GM23248 (cell line): ENCODE data around the gene PKNOX2. TPM values are rescaled to one million over a fixed set of nuclear protein-coding genes. Genes with fewer than 3 reads are reported as not detected.
A peak's percentile ranks its signal among the peaks of the same experiment; 100 is the strongest.

Source experiments
- DNase-seq: peaks from one replicate; pipeline ENCODE4 v3.0.0-alpha.2; 2015
- H2AFZ ChIP-seq: fragments of 200-600 bp; sonication (generic); 2 replicates; pipeline ENCODE4 v1.6.1; 2016; ENCODE audit warnings: antibody characterized with exemption
- H3F3A ChIP-seq: fragments of 200-600 bp; sonication (generic); 2 replicates; pipeline ENCODE4 v1.6.1; 2016; ENCODE audit warnings: mild to moderate bottlenecking, antibody characterized with exemption, mixed run types; ENCODE audit not compliant: insufficient read depth
- H3K27ac ChIP-seq: fragments of 200-600 bp; sonication (generic); 2 replicates; pipeline ENCODE4 v1.5.1; 2016; ENCODE audit warnings: mild to moderate bottlenecking
- H3K27me3 ChIP-seq: fragments of 200-600 bp; sonication (generic); replicated peaks from 2 replicates; pipeline ENCODE4 v1.6.1; 2016; ENCODE audit warnings: mild to moderate bottlenecking; ENCODE audit not compliant: insufficient read depth
- H3K36me3 ChIP-seq: fragments of 200-600 bp; sonication (generic); 2 replicates; pipeline ENCODE4 v1.6.1; 2016; ENCODE audit warnings: low read depth, mild to moderate bottlenecking
- H3K4me1 ChIP-seq: fragments of 200-600 bp; sonication (generic); 2 replicates; pipeline ENCODE4 v1.6.1; 2016; ENCODE audit warnings: mild to moderate bottlenecking; ENCODE audit not compliant: insufficient read depth
- H3K4me2 ChIP-seq: fragments of 200-600 bp; sonication (generic); one replicate; pipeline ENCODE4 v1.6.1; 2016; ENCODE audit warnings: mild to moderate bottlenecking; ENCODE audit not compliant: unreplicated experiment
- H3K4me3 ChIP-seq: fragments of 200-600 bp; sonication (generic); 2 replicates; pipeline ENCODE4 v1.5.1; 2016; ENCODE audit warnings: mild to moderate bottlenecking
- H3K79me2 ChIP-seq: fragments of 200-600 bp; sonication (generic); 2 replicates; pipeline ENCODE4 v1.6.1; 2016; ENCODE audit warnings: mild to moderate bottlenecking; ENCODE audit not compliant: insufficient read depth
- H3K9ac ChIP-seq: fragments of 200-600 bp; sonication (generic); 2 replicates; pipeline ENCODE4 v1.6.1; 2016; ENCODE audit warnings: mild to moderate bottlenecking
- H3K9me2 ChIP-seq: fragments of 200-600 bp; sonication (generic); 2 replicates; pipeline ENCODE4 v1.6.1; 2016; ENCODE audit warnings: mixed run types, mild to moderate bottlenecking, moderate library complexity; ENCODE audit not compliant: insufficient read depth
- H3K9me3 ChIP-seq: fragments of 200-600 bp; sonication (generic); one replicate; pipeline ENCODE4 v1.6.1; 2017; ENCODE audit warnings: low read depth
- H4K20me1 ChIP-seq: fragments of 200-600 bp; sonication (generic); 2 replicates; pipeline ENCODE4 v1.6.0; 2016; ENCODE audit not compliant: insufficient read depth
- EZH2 ChIP-seq: fragments of 200-600 bp; sonication (generic); IDR thresholded peaks from 2 replicates; pipeline ENCODE4 v1.6.1; 2018; ENCODE audit warnings: antibody characterized with exemption, mild to moderate bottlenecking; ENCODE audit not compliant: insufficient read depth, poor library complexity, severe bottlenecking
- EZH2phosphoT487 ChIP-seq: fragments of 200-600 bp; sonication (generic); IDR thresholded peaks from 2 replicates; pipeline ENCODE4 v1.6.1; 2018; ENCODE audit warnings: antibody characterized with exemption, moderate library complexity, mild to moderate bottlenecking, low read depth; ENCODE audit not compliant: insufficient read depth
- WGBS, 2 experiments: methylation state at CpG; one replicate each; pipeline ENCODE4 v1.1.6; 2015 to 2017; ENCODE audit warnings: low lambda C conversion rate in 2 of 2, low coverage in 1 of 2; ENCODE audit errors: missing lambda C conversion rate in 2 of 2; 5-methylcytosine and 5-hydroxymethylcytosine counted together
- in situ Hi-C: fragments of 300-500 bp; cut with MboI; formaldehyde crosslinking; loops from 2 replicates; pipeline ENCODE4 v1.15.0; 2020
- polyA plus RNA-seq: library from polyadenylated mRNA; unstranded; fragments of >200 nt; fragmentation: Nextera tagmentation; extraction: Ambion mirVana; gene quantifications from 2 replicates; pipeline ENCODE4 v1.2.1, GENCODE V29; 2016
- total RNA-seq: library from RNA; depleted of rRNA; stranded (reverse); fragments of >200 nt; shearing (Covaris generic); gene quantifications from 2 replicates; pipeline ENCODE4 v1.2.3, GENCODE V29; 2014

PKNOX2 gene
- total and polyA plus RNA-seq, 2 experiments from 2014 or later, result 0.21 to 0.76 TPM

DNA sequence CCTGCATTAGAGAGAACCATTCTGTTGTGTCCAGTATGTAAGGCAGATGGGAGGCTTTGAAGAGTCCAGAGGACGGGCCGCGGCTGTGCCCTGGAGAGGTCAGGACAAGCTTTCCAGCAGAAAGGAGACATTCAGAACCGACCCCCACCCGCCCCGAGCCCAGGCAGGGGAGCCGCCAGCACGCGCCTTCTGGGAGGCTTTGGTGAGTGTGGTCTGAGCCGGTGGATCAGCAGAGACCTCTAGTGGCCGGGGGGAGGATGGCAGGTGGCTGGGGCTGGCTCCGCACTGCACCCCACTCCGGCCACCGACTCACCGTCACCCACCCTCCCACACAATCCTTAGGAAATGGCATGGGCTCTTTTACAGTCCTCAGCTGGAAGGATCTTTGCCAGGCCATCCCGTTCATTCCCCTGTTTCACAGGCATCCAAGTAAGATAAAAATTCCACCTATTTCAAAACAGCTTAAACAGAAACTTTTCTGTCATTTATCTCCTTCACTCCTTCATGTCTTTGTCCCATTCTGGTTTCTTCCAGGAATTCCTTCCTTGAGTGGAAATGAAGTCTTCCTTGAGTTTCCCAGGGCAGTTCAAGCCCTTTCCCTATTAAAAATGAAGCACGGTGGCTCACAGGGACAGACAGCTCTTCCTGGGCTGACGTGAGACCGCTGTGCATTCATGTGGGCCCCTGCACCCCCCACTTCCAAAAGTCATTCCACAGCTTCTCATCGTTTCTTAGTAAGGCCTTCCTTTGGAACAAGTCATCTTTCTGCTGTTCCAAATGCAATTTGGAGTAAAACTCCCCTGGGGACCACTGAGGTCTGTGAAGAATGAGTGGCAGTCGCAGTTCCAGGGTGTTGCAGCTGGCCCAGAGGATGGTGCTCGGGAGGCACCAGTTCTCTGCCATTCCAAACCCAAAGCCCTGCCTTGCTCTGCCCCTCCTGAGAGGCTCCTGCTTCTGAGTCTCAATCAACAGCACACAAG, 240.6 kb downstream of the PKNOX2 start:
- 20 to 22% methylated on average over 21 to 22 of the region's 22 CpGs for WGBS, 2 experiments

GRCh38 chr11:125407046-125407445, 242.5 kb downstream of the PKNOX2 start:
- Histone ChIP-seq H2AFZ (no peak overlapping the region), H3K9ac (no peak overlapping the region), H3F3A (no peaks in the 10 kb centered on the region), H3K4me1 (no peaks in the 10 kb centered on the region), H4K20me1 (no peaks in the 10 kb centered on the region), H3K79me2 (no peaks in the 10 kb centered on the region), H3K4me3 (no peak overlapping the region), H3K9me3 (no peaks in the 10 kb centered on the region), H3K27me3 (peaks cover 51% of the 10 kb centered on the region), H3K4me2 (no peak overlapping the region), H3K27ac (no peak overlapping the region), H3K9me2 (no peaks in the 10 kb centered on the region), H3K36me3 (no peaks in the 10 kb centered on the region)
- in situ Hi-C loops, result loop anchor here (25.0 kb wide), 1 partner anchor 445 kb away; the partner anchor contains the start of gene CCDC15
- 23 to 27% methylated on average over 2 of the region's 2 CpGs for WGBS, 2 experiments
- no peak for TF ChIP-seq EZH2phosphoT487
- no peak for TF ChIP-seq EZH2
- peak; percentile 25 for DNase-seq

More for the DNA sequence above, 240.6 kb downstream of the PKNOX2 start:
- in situ Hi-C loops, result loop anchor here (25.0 kb wide), 1 partner anchor 443 kb away; the partner anchor contains the start of gene CCDC15
- no peaks in the 10 kb centered on the region for H4K20me1 ChIP-seq
- H3K4me3 ChIP-seq, result peak overlapping the region; percentile 21; the same call in 1 of the 2 replicates
- H2AFZ ChIP-seq, result peak overlapping the region; percentile 21; the same call in 1 of the 2 replicates
- no peak overlapping the region for H3K9ac ChIP-seq
- peak; percentile 67 for DNase-seq
- peak overlapping the region; percentile 67 for H3K4me2 ChIP-seq
- no peaks in the 10 kb centered on the region for H3K9me3 ChIP-seq
- no peaks in the 10 kb centered on the region for H3K9me2 ChIP-seq
- H3K4me1 ChIP-seq, result no peaks in the 10 kb centered on the region
- TF ChIP-seq EZH2phosphoT487 (no peak), EZH2 (no peak)
- no peaks in the 10 kb centered on the region for H3K79me2 ChIP-seq
- H3K27me3 ChIP-seq, result peaks cover 45% of the 10 kb centered on the region
- H3K36me3 ChIP-seq, result no peaks in the 10 kb centered on the region
- H3K27ac ChIP-seq, result no peak overlapping the region
- H3F3A ChIP-seq, result no peaks in the 10 kb centered on the region

- no peaks in the 10 kb centered on the region for H3K9me2 ChIP-seq
- in situ Hi-C loops, result loop anchor here (25.0 kb wide), 1 partner anchor 446 kb away; the partner anchor contains the start of gene CCDC15
- WGBS, 2 experiments, result 72 to 79% methylated on average over 12 of the region's 12 CpGs
- H3K27me3 ChIP-seq, result peaks cover 51% of the 10 kb centered on the region
- no peak for DNase-seq
- H3K4me2 ChIP-seq, result no peak overlapping the region
- no peaks in the 10 kb centered on the region for H3K4me1 ChIP-seq
- no peak overlapping the region for H3K4me3 ChIP-seq
- no peak for TF ChIP-seq EZH2
- no peak for TF ChIP-seq EZH2phosphoT487
- no peak overlapping the region for H3K9ac ChIP-seq
- no peak overlapping the region for H2AFZ ChIP-seq
- no peaks in the 10 kb centered on the region for H4K20me1 ChIP-seq
- no peak overlapping the region for H3K27ac ChIP-seq
- H3F3A ChIP-seq, result no peaks in the 10 kb centered on the region
- no peaks in the 10 kb centered on the region for H3K79me2 ChIP-seq
- no peaks in the 10 kb centered on the region for H3K9me3 ChIP-seq
- no peaks in the 10 kb centered on the region for H3K36me3 ChIP-seq
Measured at GRCh38 chr11:125408311-125408711, 243.8 kb downstream of the PKNOX2 start.

DNA sequence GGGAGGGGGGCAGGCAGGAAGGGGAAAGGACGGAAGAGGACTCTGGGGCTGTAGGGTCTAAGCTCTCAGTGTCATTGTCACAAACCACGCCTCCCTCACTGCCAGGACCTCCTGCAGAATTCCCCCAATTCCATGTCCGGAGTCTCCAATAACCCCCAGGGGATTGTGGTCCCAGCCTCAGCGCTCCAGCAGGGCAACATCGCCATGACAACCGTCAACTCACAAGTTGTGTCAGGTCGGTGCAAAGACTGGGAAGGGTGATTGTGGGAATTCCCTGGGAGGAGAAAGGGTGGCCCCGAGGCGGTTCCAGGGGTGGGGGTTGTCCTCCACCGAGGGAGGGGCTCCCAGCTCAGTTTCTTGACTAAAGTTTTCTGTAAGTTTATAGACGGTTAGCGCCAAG, 245.5 kb downstream of the PKNOX2 start:
- no peaks in the 10 kb centered on the region for H3F3A ChIP-seq
- no peak overlapping the region for H3K4me3 ChIP-seq
- H3K27me3 ChIP-seq, result peaks cover 50% of the 10 kb centered on the region
- H3K4me2 ChIP-seq, result no peak overlapping the region
- in situ Hi-C loops, result loop anchor here (25.0 kb wide), 1 partner anchor 448 kb away; the partner anchor contains the start of gene CCDC15
- TF ChIP-seq EZH2, result no peak
- no peak for TF ChIP-seq EZH2phosphoT487
- H3K79me2 ChIP-seq, result no peaks in the 10 kb centered on the region
- no peaks in the 10 kb centered on the region for H3K9me3 ChIP-seq
- H3K36me3 ChIP-seq, result no peaks in the 10 kb centered on the region
- H3K9me2 ChIP-seq, result no peaks in the 10 kb centered on the region
- 58 to 60% methylated on average over 11 to 12 of the region's 12 CpGs for WGBS, 2 experiments
- no peak overlapping the region for H2AFZ ChIP-seq
- no peaks in the 10 kb centered on the region for H4K20me1 ChIP-seq
- no peak overlapping the region for H3K9ac ChIP-seq
- H3K4me1 ChIP-seq, result no peaks in the 10 kb centered on the region
- DNase-seq, result peak; percentile 20
- H3K27ac ChIP-seq, result no peak overlapping the region
